ENCODE data around the gene KLHL30. TPM values are rescaled to one million over a fixed set of nuclear protein-coding genes. Genes with fewer than 3 reads are reported as not detected.

The KLHL30 gene, protein sequence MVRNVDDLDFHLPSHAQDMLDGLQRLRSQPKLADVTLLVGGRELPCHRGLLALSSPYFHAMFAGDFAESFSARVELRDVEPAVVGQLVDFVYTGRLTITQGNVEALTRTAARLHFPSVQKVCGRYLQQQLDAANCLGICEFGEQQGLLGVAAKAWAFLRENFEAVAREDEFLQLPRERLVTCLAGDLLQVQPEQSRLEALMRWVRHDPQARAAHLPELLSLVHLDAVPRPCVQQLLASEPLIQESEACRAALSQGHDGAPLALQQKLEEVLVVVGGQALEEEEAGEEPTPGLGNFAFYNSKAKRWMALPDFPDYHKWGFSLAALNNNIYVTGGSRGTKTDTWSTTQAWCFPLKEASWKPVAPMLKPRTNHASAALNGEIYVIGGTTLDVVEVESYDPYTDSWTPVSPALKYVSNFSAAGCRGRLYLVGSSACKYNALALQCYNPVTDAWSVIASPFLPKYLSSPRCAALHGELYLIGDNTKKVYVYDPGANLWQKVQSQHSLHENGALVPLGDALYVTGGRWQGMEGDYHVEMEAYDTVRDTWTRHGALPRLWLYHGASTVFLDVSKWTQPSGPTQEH
- not detected in 2 replicates for total RNA-seq

DNA sequence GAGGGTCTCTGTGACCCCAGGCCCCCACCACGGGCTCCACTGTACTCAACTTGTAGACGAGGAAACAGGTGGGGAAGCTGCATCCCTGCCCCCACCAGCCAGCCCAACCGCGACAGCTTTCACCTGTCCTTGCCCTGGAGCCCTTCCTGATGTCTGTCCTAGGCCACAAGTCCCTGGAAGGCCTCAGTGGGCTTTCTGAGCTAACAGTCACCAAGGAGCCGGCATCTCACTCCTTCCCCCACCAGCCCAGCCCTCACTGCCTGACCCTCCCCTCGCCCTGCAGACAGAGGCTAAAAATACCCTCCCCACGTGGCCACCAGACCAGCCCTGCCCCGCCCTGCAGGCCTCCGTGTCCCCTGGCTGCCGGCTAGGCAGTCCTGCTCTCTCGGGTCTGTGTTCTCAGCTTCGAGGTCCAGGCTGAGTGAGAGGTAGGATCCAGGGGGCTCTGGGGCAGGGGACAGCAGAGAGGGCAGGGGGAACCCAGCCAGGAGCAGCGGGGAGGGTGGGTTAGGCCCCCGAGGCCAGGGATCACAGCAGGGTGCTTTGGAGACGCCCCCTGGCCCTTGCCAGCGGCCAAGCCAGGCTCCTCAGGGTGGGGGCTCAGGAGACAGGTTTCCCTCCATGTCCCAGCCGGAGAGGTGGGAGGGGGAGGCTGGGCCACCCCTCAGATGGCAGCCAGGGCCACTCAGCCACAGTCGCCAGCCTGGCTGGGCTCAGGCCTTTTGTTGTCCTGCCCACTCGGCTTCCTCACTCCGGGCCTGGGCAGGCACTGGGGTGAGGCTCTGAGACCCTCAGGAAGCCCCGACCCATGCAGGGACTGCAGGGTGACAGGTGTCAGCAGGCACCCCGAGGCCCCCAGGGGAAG, at the start of gene KLHL30:
Gene KLHL30, plus strand, starts transcription at position 338 of the 865 bp plus-strand sequence. CDS start 2,087 bp downstream, outside the sequence.
- DNase-seq (ENCODE audit: low read depth in 2 of 2), result no peak

DNA sequence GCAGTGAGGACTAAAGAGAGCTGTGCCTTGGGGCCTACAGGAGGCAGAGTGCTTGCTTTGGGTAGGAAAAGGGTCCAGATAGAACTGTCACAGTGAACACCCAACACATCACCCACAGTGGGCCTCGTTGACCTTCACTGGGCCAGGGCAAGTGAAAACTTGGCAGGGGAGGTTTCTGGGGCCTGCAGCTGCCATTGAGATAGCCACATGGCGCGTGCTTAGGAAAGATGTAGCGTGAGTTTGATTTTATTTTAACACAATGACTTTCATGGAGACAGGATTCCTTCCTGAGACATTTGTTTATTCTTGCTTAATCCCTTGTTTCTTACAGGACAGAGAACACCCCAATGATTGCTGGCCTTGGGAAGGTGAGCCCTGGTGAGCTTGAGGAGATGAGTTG, 47.6 kb upstream of the KLHL30 start:
- no peak for DNase-seq (ENCODE audit: low read depth in 2 of 2)

DNA sequence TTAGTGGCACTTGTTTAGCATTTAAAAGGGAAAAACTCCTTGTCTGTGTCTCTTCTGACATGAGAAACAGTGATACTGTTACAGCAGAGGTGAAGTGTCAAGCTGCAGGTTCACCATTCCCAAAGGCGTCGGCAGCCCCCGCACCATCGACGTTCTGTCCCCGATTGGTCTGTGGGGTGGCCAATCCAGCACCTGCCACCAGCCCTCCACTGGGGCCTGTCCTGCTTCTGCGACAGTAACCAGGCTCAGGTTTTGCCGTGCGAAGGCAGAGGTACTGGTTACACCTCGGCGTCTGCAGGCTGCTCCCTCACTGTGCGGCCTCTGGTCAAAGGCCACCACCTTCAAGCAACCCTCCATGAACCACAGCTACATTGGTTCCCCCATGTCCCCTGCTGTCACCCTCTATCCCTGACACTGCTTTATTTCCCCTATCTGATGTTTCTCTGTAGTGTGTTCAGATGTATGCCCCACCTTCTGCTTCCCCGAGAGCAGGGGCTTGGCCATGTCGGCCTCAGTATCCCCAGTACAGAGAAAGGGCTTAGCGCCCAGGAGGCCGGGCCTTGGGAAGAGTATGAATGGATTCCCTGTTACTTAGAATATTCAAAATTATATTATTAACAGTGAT, 46.9 kb upstream of the KLHL30 start:
- no peak for DNase-seq (ENCODE audit: low read depth in 2 of 2)

DNA sequence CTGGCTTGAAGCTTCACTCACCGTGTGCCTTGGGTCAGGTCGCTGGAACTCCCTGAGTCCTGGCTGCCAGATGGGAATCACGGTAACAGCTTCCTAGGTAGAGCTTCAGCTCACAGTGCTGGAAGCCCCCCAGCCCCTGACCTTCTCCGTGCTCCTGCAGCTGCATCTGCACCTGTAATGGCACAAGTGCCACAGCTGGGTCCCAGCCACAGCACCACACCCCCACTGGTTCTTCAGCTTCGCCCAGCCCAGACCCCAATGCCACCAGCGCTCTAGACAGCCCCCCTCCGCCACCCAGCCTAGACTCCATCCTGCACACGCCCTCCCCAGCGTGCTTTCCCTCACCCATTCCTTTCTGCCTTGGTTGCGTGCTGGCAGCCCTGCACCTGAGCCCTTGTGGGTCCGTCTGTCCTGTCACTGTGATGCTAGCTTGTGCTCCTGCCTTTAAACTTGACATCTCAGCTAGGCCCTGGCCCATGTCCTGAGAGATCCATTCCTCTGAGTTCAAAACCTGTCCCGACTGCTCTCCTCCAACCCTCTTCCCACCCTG, 45.9 kb upstream of the KLHL30 start:
- DNase-seq (ENCODE audit: low read depth in 2 of 2), result no peak

DNA sequence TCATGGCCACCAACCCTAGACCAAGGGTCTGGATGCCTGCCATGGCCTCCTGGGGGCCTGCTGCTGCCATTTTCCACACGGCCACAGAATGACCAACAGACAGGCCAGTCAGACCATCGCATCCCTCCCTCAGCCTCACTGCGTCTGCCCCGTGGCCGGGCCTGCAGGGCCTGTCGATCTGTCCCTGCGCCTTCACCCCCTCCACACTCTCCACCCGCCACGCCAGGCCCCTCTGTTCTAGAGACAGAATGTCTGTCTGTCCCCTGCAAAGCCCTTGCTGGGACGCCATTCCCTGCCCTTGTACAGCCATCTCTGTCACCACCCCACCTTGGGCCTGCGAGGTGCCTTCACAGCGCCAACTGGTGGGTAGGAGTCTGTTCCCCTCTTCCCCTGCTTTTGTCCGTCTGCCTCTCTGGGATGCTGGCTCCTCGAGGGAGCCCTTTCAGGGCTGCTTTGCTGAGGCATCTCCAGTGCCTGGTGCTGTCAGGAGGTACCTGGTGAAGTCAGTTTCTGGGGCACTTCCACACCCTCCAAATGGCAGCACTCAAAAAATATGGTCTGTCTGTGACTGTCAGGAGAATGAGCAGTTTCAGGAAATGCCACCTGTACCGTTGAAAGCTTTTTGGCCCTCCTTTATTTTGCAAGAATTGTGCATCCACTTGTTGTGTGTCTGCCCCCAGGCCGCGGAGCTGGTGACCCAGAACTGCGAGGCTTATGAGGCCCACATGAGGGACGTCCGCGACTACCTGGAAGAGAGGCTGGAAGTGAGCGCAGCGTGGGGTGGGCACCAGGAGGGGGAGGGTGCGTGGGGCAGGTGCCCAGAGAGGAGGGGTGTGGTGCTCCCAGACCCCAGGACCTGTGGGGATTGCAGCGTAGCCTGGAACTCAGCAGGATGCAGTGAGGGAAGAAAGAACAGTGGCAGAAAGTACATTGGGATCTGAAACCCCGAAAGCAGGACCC, 45.0 kb upstream of the KLHL30 start:
- no peak for DNase-seq (ENCODE audit: low read depth in 2 of 2)

DNA sequence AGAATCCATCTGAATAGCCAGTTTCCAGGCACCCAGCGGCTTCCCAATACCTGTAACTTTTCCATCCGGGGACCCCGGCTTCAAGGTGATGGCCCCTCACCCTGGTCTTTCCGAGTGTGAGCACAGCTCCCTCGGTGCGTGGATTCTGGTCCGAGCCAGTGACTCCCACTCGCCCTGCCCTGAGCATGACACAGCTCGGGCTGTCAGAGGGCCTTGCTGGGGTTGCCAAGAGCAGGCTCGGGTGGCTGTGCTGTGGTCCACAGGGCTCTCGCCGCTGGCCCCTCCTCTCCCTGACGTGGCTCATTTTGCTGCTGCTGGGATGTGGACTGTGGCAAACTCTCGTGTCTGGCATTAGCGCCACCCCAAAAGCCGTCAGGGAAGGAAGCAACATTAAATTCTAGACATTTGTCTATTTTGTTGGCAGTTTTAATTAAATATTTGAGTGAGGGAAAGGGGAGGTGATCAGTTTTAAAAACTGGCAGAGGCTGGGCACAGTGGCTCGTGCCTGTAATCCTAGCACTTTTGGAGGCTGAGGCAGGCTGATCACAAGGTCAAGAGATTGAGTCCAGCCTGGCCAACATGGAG, 43.9 kb upstream of the KLHL30 start:
- DNase-seq (ENCODE audit: low read depth in 2 of 2), result no peak

DNA sequence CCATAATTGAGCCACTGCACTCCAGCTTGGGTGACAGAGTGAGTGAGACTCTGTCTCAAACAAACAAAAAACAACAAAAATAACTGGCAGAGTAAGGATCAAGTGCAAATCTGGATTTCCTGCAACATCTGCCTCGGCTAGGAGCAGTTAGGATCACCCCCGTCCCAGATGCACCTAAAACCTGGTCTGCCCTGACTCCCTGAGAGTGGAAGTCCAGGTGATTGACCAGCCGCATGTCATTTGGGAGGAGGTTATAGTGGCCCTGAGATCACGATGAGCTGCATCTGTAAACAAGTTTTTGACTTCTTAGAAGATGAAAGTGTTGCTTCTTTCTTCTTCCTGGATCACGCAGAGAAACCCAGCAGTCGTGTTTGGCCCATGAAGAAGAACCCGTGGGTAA, 43.3 kb upstream of the KLHL30 start:
- DNase-seq (ENCODE audit: low read depth in 2 of 2), result no peak

DNA sequence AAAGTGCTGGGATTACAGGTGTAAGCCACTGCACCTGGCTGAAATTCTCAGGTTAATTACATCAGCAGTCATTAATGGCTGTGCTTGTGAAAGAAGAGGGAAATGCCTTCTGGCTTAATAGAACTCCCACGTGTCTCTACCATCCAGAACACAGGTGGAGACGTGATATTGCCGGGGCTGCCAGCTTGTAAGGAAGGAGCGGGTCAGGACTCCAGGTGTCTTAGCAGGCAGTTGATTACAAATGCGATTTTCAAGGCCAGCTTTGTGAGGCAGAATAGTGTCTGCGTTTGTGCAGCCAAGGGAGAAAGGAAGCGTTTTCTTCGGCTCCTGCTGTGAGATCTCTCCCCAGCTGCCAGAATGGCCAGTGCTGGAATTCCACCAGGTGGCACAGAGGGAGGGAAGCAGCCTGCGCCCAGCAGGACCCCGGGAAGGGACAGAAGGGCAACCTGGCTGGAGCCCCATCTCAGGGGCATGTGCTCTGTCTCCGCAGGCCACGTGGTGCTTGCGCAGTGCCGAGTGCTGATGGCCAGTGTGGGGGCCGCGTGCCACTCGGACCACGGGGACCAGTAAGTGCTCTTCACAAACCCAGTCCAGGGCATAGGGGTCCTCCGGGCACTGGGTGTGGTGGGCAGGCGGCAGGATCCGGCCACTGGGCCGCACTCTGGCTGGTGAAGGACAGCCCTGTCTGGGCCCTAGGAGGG, 42.0 kb upstream of the KLHL30 start:
- no peak for DNase-seq (ENCODE audit: low read depth in 2 of 2)

DNA sequence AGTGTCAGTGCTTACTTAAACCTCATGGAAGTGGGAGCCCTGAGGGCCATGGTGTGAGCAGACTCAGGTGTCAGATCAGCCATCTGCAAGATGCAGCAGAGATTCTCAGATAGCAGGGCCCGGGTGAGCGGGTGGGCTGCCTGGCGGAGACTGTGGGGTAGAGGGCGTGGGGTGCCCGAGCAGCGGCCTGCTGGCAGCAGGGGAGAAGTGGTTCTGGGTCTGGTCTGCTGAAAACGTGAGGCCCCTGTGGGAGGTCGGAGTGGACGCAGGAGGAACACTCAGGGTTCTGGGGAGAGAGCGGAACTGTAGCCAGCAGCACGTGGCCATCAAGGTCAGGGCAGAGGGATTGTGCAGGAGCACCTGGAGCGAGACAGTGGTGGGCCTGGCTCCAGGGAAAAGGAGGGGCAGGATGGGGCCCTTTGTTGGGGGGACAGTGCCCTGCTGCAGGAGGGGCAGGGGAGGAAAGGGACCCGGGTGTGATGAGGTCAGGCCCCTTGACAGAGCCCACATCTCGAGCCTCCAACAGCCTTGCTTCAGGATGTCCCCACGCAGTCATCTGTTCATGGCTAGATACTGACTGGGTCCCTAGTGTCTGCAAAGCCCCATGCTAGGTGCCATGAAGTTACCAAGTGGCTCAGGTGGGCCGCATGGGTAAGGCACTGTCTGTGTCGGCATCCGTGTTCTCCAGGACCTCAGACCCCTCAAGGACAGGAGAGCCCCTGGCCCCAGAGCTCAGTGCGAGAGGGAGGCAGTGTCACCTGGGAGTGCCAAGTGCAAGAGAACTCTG, 41.1 kb upstream of the KLHL30 start:
- no peak for DNase-seq (ENCODE audit: low read depth in 2 of 2)

DNA sequence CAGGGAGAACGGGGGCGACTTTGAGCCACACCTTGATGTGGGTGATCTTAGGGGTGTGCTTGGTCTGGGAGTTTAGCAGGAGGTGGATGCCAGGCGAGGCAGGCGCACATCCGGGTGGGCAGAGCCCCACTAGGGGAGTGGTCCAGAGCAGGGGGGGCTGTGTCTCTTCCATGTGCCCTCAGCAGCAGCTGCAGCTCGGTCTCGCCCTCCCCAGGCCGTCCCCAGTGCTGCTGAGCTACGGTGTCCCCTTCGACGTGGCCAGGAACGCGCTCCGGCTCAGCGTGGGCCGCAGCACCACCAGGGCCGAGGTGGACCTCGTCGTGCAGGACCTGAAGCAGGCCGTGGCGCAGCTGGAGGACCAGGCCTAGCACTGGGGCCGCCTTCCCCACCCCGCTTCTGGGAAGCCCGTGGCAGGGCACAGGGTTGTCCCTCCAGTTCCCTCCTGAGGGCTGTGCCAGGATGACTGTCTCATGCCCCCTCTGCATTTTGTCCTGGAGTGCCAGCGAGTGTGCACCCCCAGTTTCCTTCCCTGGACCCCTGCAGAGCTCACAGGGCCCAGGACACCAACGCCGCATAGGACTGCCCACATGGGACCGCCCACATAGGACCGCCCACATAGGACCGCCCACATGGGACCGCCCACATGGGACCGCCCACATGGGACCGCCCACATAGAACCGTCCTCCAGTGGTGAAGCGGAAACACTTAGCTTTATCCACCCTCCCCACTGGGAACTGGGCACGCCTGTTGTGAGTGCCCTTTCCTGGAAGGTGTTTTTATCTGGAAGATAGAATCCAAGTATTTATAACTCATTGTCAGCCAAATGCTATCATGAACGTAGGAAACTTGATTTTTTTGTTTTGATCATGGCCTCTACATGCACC, 40.2 kb upstream of the KLHL30 start:
- peak; percentile 83 to 91 for DNase-seq (ENCODE audit: low read depth in 2 of 2)

DNA sequence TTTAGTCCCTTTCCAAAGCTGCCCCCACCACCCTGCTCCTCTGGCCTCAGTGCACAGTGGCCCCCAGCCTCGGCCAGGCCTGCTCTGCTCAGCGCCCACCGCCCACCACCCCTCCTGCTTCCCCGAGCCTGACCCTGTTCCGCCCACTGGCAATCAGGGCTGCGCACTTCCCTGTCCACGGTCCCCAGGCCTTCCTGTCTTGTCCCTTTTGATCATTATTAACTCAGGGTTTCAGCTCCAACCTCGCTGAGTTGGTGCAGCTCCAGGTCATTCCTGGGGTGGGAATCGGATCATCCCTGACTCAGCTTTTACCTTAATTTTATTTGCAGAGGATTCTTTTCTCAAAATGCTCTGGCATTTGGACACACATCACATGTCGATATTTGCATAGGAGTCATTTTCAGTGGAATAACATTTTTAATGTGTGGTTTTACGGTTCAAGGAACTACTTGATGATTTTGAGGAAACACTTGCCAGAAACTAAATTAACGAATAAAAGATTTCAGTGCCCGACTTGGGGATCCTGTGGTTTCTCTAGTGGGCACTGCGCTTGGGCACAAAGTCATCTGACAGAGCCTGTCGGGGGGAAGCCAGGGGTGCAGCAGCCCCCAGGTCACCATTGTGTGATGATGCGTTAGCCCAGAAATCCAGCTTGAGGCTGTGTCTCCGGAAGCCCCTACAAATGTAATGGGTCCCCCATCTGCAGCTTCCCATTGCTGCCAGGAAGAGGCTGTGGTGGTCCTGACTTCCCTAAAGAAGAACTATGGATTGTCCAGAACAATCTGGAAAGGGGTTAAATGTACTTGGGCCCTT, 39.4 kb upstream of the KLHL30 start:
- no peak for DNase-seq (ENCODE audit: low read depth in 2 of 2)

DNA sequence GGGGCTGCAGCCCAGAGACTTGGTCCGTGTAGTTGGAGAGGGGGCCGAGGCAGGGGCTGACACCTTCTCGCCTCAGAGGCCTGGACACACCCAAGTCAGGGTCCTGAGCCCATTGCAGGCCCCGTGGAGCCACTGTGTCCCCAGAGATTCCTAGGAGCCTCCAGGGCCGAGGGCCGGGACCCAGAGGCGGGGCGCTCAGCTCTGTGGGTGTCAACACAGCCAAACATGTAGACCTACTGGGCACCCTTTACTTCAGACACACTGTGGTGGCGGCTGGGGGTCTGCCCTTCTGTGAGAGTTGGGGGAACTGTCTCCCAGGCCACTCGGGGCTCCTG, 38.8 kb upstream of the KLHL30 start:
- DNase-seq (ENCODE audit: low read depth in 2 of 2), result no peak

DNA sequence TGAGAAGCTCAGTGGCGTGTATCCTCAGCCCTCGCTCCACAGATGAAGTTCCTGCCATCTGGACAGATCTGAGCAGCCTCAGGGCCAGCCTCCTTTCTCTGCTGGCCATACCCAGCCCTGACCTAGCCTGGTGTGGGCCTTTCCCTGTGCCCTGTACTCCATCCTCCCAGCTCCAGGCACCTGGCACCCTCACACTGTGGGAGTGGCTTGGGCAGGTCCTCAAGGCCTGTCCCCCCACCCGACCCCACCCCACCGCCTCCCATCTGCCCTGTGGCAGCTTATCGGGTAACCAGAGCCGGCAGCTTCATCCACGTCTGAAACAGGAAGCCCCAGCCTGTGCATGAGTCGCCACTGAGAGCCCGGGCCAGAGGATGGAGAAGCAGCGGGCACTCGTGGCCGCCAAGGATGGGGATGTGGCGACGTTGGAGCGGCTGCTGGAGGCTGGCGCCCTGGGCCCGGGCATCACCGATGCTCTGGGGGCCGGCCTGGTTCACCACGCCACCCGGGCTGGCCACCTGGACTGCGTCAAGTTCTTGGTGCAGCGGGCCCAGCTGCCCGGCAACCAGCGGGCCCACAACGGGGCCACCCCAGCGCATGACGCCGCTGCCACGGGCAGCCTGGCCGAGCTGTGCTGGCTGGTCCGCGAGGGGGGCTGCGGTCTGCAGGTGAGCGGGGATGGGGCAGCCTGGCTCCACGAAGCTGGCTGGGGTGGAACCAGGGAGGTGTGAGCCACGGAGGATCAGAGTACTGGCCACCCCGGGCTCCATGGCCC, 38.2 kb upstream of the KLHL30 start, which contains the start of gene ESPNL:
Gene ESPNL, plus strand, starts transcription at position 292 of the 772 bp plus-strand sequence. Its CDS starts 80 bp downstream, at position 372.
- DNase-seq (ENCODE audit: low read depth in 2 of 2), result no peak

DNA sequence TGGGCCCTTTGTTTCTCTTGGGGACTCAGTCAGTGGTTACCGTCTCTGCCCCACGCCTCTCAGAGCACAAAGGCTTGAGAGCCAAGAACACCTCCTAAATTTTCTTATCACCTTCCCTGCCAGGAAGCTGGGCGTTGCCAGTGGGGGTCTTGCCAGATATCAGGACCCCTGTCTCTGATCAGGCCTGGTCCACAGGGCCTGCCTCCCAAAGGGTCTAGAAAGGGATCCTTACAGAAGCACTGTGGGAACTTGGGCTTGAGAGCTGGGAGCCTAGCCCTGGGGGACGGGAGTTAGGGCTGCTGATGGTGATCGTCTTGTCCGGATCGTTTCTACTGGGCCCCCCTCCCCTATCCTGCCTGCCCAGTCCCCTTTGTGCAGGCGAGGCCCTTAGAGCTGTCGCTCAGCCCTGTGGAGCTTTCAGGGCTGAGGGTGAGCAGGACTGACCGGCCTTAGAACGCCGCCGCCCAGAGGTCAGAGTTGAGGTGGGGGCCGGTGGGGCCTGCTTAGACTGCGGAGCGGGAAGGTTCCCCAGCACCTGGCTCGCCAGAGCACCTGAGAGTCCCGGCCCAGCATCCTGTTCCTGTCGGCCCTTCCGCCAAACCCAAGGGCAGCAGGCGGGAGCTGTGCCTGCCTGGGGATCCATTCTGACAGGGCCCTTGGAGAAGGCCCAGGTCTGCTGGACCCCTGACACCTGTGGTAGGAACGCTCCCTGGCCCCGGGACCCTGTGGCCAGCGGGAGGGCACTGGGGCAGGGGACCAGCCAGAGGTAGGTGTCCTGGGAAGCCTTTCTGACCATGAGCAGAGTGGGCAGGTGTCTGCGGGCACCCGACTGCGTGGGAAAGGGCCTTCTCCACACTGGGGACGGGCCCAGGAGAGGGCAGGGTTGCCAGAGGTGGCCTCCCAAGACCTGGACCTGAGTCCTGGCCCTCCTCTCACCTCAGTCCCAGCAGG, 37.4 kb upstream of the KLHL30 start:
- no peak for DNase-seq (ENCODE audit: low read depth in 2 of 2)

Measured in dermis microvascular lymphatic vessel endothelial cell (primary cell).